GM19468 (cell line): ENCODE results near the gene MAP6.

Experiments used
- ATAC-seq: cut with Tn5 transposase; IDR thresholded peaks from one replicate; pipeline ENCODE4 v1.9.1; 2021; ENCODE audit warnings: mild to moderate bottlenecking, moderate library complexity, moderate number of reproducible peaks; ENCODE audit not compliant: unreplicated experiment; ENCODE audit errors: extremely low read depth

The MAP6 gene

DNA sequence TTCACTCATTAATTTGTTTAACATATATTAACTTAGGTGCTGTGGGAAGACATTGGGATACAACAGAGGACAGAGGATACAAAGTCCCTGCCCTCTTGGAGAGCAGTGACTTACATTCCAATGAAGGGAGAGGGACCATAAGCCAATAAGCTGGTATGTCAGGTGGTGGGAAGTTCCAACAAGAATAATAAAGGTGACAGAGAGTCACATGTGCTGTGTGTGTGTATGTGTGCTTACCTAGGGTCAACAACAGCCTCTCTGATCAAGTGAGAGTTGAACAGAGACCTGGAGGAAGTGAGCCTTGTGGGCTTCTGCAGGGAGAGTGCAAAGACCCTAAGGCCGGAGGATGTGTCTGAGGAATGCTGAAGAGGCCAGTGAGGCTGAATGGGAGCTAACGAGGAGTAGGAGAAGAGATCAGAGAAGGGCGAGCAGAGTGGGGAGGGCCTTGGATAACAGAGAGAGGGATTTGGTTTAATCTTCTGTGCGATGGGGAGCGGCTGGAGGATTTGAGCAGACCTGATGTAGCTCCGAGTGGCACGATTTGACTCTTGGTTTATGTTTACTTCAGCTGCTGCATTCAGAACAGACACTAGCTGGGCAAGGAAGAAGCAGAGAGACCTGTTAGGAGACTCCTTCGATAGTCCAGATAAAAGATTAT, 35.3 kb downstream of the MAP6 start:
- no peak for ATAC-seq

DNA sequence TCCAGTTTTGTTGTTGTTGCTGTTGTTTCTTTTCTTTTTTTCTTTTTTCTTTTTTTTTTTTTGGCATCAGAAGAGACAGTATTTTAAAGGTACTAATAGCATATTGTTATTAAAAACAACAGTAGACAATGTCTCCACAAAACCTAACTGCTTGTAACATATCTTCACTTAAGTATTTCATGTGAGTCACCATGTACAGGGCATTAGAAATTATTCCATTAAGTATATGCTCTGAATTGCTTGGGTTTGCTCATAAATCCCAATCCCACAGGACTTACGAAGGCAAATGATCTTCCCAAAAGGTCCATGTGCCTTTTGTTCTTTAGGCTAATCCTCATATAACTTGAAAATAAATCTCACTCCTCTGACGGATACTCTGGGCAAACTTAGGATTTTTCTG, 35.9 kb downstream of the MAP6 start:
- no peak for ATAC-seq

DNA sequence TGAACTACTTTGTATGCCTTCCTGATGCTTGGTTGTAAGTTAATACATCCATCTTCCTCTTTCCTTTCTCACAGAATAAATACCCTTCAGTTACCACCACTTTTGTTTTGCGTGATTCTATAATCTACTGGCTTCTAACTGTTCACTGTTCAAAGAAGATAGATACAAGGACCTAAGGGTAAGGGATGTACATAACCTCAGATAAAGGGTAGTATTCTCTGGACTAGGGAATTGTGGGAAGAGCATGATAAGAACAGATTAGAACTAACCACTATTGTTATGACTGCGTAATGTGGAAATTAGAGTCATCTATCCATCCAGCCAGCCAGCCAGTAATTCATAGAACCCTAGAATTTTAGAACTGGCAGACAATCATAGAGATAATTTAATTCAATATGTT, 36.4 kb downstream of the MAP6 start:
- no peak for ATAC-seq

DNA sequence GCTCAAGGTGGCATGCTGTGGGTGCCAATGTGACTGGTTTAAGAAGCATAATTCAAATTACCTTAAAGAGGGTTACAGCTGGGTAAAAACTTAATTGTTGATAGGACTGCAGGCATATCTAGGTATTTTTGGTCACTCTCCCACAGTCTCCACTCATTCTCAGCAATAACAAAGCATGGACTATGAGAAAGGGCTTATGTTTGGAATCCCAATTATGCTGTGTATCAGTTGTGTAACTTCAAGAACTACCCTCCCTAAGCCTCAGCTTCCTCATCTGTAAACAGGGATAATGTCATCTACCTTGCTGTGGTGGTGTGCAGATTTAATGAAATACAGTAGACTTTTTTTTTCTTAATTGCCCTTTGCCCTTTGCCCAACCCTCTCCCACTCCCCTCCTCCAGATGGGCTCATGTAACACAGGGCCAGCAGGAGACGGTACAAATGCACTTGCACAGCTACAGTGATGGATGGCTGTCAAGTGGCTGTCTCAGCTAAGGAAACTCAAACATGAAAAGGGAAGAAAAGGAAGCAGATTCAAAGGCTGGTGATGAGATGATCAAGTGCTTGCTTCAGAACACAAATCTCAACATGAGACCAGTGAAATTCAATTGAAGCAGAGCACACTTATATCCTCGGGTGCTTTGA, 37.6 kb downstream of the MAP6 start:
- ATAC-seq, result no peak

DNA sequence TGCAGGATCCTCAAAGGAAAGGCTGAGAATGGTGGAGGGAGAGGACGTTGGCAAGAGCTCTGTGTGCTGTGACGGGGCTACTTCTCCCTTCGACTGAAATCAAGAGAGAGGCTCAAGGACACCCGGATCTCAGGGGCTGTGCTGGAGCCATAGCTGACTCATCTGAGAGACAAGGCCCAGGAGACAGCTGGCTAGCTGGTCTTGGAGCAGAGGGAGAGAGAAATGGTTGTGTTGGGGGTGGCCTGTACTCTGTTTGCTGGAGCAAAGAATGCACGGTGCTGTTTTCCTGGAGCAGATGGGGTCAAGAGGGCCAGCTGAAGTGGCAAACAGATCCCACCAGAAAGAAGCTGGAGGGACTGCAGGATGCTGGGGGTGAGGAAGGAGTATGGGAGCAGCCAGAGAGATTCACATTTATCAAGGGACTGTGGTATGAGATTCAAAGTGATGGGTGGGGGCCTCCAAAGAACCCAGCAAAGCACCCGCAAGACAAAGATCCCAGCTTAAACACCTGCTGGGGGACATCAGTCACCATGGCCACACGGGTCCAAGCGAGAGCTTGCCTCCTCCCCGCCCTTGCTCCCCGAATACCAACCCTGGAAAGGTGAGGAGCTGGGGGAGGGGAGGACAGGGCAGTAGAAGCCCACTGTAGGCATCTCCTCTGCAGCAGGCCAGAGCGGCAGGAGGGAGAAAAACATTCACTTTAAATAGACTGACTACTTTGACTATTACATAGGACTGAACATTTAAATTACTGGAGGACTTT, 40.8 kb downstream of the MAP6 start:
- ATAC-seq, result no peak

DNA sequence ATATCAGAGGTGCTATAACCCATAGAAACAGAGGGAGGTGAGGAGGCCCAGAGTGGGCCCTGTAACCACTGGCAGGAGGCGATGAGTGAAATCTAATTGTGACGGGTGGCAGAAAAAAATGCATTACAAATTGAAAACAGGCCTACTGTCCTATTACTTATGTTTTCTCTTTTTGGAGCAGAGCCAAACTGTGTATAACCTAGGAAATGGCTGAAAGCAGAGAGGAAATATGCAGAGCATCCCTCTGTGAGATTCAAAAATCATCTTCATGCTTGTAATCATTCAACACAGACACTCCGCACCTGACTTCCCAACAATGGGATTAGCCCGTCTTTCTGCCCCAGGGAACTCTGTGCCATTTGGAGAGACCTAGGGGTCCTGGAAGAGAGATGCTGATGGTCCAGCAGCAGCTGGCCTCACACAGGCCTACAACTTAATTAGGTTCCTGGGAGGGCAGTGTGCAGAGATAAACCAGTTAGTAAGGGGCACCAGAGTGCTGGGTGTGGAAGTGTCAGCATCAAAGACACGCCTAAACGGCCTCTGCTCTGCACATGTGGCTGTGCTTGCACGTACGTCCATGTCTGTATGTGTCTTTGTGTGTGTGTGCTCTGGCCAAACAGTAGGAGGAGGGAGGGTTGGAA, 41.8 kb downstream of the MAP6 start:
- no peak for ATAC-seq

DNA sequence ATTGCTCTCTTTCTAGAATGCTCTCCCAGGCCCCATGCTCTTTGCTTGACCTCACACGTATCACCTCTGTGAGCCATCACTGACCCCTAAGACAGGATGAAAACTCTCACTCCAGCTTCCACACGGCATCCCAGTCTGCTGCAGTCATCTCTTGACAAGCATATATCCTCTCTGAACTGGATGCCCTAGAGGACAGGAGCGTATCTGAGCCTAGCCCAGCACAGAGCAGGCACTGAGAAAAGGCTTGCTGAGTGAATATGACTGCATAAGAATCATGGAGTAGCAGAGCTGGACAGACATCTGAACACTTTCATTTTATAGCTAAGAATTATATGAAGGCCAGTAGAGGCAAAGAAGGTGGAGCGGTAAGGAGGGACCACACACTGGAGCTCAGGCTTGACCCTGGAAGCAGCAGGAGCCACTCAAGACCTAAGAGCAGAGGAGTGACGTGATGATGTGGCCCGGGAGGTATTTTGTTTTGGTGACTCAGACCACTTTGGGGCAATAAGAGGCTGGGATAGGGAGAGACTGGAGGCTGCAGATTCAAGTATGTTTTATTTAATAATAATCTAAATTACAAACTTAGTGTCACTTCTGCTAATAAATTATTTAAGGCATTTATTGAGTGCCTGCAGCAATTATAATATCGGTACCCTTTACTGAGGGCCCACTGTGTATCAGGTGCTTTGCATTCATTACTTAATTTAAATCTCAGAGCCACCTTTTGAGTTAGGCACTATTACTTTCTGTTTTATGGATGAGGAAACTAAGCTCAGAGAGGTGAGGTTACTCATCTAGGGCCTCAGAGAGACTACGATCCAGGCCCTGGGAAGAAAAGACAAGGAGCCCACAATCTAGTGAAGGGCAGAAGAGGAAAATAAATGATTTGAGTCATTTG, 42.6 kb downstream of the MAP6 start:
- no peak for ATAC-seq

DNA sequence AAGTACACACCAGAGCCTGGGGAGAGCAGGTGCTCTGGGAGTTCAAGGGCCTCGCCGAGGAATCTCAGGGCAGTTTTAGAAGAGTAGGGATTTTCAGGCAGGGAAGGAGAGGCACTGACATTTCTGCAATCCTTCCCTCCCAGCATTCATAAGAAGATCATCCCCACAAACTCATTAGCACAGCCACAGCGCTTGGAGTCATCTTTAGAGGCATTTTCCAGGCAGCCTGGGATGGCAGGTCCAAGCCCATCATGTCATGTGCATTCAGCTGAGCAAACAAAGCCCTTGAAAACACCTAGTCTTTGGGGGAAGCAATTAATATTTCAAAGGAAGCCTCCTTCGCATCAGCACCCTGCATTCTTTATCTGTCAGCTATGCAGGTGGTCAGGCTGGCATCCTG, 43.8 kb downstream of the MAP6 start:
- ATAC-seq, result no peak

DNA sequence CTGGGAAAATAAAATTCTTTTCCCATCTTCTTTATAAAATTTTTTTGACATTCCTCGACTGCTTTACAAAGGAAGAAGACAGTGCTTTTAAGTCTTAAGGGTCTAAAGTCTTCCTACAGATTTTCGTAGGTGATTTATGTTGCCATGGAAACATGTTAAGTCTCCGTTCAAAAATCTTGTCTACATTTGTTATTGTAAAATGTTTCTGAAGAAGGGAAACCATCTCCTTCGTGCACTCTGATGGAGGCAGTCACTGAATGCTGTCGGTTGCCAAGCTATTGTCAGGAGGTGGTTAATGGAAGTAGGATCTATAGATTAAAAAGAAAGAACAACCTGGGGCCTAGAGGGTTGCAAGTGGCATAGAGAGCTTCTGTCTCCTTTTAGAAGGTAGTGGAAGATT, 52.6 kb downstream of the MAP6 start:
- no peak for ATAC-seq

DNA sequence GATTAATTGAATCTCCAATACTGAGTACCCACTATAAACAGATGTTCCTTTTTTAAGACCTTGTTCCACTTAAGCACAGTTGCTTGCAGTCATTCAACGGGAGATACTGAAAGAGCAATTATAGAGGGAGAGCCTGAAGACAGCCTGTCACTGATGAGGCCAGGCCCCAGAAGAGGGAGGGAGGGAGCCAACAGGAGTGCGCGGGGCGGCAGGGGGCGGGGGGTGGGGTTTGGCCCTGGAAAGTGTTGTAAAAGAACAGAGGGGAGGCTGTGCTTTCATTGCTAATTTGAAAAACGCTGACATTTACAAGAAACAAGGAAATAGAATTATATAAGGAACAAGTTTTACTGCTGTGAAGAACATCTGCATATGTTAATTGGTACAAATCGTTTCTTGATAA, 53.1 kb downstream of the MAP6 start:
- no peak for ATAC-seq

DNA sequence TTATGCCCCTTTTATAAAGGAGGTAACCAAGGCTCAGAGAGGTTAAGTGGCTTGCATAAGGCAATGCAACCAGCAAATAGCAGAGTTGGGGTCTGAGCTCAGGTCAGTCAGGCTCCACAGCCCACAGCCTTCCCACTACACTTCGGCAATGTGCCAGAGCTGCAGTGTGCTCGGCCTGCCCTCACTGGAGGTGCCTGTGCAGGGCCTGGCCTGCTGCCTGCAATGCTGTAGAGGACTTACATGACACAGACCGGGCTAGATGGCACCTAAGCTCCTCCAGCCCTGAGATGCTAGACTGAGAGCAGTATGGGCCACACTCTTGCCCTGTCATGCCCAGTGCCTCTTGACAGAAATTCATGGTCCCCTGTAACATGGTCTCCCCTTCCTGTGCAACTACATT, 57.0 kb downstream of the MAP6 start:
- no peak for ATAC-seq

DNA sequence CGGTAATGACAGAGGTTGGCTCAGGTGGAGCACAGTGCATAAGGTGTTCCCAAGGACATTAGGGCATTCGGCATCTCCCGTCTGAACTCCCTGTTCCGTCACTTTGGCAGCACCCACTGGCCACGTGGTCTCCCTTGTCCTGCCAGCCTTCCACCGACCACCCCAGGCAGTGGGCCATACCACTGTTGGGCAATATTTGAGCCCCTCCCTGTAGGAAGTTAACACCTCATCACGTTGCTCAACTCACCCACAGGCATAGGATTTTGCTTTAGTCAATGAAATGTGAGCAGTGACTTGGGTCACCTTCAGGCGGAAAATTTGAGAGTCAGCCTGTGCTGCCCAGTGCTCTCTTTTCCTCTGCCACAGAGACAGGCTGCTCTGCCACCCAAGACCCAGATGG, 62.7 kb downstream of the MAP6 start:
- no peak for ATAC-seq

DNA sequence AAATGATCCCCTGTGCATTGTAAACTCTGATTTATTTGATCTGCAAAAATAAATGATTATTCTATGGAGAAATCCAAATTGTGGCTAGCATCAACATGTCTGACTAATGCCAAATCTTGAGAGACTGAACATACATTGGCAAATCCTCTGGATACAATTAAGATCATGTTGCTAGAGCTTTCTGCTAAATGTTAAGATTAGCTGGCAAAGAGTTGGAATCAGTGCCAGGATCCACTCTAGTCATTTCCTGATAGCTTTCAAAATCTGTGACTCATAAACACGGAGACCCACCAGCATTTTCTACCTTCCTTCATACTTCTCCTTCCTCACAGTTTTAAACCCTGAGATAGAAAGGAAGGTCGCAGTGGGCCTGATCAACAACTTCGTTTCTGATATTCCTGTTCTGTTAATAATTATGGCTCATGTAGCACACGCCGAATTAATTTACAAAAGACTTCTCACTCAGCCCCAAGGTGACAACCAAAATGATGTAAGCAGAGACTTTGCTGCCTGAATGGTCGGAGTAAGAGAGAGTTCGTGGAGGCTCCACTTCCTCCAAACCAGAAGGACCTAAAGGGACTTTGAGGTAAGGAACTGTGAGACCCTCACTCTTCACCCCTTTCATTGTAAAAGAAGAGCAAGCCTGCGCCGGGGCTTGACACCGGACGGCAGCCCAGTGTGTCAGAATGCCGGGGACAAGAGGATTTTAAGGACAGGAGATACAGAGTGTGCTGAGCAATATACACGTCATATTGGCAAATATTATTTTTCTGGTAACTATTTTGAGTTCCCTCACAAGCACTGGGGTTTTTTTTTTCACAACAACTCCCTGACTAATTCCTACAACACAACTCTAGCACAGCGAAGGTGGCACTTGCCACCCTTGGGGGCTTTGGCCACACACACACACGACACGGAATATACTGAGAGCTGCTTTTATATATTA, 64.8 kb downstream of the MAP6 start:
- no peak for ATAC-seq

DNA sequence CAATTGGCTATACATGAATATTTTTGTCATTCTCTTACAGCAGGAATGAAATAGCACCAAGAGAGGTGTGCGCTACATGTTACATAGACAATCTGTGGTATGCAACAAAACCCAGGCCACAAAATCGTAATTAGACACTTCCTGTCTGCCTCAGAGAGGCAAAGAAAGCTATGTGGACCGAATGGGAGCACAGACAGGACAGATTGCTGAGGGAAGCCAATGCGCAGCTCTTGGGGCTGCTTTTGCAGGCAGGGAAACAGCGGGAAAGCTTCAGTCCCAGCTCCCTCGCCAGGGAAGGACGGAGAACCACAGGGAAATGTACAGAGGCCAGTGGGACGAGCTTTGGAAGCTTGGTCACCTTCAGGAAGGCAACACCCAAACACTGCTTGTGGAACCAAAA, 65.9 kb downstream of the MAP6 start:
- ATAC-seq, result no peak

DNA sequence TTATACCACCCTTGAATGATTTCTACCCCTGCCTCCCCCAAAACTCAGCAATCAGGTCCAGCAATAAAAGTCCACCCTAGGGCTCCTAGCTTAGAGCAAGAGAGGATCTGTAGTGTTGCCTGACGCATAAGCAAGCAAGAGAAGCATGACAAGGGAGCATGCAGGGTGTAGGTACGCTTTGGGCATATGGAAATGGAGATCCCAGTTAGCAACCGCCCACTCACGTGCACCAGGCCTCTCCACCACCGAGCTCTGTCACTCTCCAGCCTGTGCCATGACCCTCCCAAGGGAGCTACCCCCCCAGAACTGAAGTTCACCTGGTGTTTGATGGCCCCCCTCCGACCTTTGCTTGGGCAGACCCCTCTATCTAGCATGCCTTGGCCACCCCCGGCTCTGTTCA, 67.3 kb downstream of the MAP6 start:
- ATAC-seq, result no peak

DNA sequence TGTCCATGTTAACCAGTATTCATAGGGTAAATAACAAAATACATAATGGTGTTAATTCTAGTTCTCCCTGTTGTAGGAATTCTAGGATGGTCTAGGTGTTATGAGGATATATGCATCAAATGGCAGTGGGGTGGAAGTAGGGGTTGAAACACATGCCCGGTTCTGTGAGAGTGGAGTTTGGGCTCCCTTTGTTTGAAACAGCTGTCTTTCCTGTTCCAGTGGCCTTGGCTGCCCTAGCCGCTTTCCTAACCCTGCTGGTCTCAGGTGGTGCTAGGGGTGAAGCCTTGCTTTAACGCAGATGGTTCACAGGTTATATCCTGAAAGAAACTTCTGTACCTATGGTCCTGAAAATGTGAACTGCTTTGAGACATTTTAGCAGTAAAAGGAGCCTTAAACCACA, 68.5 kb downstream of the MAP6 start:
- no peak for ATAC-seq

DNA sequence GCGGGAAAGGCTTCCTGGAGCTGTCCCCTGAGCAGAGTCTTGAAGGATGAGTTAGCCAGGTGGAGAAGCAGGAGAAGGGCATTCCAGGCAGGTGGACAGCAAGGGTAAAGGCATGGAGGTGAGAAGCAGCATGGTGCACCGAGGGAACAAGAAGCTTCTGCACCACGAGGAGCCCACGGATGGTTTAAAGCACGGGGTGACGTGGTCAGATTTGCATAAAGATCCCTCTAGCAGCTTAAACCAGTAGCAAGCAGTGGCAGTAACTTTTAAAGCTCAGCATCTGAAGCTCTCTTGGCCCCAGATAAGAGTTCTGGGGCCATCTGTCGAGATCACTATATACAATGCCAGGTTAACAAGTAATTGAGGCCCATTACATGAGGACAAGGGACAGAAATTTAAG, 69.9 kb downstream of the MAP6 start:
- no peak for ATAC-seq

DNA sequence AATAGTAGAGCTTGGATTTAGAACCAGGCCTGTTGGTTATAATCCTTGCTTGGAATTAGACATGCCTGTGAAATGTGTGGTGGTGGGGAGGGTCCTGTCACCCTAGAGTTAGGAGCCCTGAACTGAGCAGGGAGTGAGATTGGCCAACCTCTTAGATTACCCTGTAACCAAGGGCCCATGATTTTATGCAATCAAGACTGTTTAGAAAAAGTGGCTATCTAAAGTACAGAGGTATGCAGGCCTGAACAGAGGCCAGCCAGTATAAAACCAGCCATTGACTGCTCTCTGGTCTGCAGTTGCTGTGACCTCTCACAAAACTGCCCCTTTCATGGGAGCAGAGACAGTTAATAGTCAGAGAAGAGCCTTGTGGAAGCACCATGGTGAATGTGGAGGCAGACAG, 70.6 kb downstream of the MAP6 start:
- ATAC-seq, result no peak

DNA sequence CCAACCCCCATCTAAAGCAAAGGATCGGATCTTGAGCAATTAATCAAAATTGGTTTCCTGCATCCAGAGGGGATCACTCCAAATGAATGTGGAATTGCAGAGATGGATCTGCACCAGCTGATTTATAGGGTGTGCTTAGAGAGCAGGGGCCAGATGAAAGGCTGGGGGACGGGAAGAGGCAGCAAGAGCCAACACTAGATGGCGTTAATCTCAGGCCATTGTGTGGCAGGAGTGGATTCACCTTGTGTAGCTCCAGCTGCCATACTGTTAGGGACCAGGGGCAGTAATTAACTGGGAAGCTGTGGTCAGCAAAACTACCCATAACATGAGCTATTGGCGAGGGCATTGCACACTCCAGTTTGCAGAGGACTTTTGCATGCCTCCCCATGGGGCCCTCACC, 71.2 kb downstream of the MAP6 start:
- no peak for ATAC-seq
